ENCODE measurements around the gene LRMDA. TPM values are rescaled to one million over a fixed set of nuclear protein-coding genes. Genes with fewer than 3 reads are reported as not detected.

Gene LRMDA
- total and polyA plus RNA-seq, 4 donors, result 12.1 to 40.8 (median 21.6) TPM

DNA sequence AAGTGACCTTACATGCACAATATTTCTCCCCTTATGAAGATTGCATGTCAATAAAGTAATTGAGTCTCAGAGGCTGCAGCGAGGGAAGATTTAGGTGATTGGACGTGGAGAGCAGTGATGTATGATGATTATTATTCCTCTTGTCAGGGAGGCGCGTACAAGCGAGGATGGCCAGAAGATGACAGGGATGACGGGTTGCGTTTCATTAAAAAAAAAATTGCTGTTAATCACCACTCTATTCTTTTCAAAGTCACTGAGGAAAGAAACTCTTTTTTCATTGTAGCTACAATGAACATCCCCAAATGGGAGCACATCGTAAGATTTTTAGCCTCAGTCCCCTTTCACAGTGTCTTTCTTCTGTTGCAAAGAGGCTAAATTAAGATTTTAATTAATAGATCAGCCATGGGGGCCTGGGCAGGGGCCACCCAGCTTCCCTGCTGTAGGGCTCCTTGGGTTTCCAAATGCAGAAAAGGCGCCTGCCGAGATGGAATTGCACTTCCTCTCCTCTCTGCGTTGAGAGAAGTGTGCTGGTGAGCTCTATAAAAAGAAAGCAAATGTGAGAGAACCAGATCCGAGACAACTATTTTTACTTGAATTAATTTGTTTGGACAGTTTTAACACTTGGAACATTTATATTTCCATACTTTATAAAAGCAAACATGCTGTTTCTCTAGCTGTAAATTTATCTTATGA is 998.1 kb downstream of the LRMDA start:
- WGBS, 2 donors, result 69 to 75% methylated on average over 12 of the region's 12 CpGs
- DNase-seq (peak in 2 of 3 donors; percentile 55 to 62), ATAC-seq (ENCODE audit: insufficient read depth, low FRiP score) (no peak)
- peaks cover 0 to 2% (median 0%) of the 10 kb centered on the region in 4 donors for H3K36me3 ChIP-seq (ENCODE audit: control insufficient read depth in 4 of 4, insufficient read depth in 4 of 4, low read length in 4 of 4)
- peaks cover 5 to 21% (median 9%) of the 10 kb centered on the region in 5 donors for H3K4me1 ChIP-seq (ENCODE audit: control insufficient read depth in 5 of 5, insufficient read depth in 5 of 5, low read length in 5 of 5)
- H3K4me3 ChIP-seq, result no peak overlapping the region
- no peaks in the 10 kb centered on the region for H3K9me3 ChIP-seq (ENCODE audit: control insufficient read depth in 4 of 4, insufficient read depth in 3 of 4, low read length in 3 of 4)
- peak overlapping the region; percentile 13 to 38 for H3K9ac ChIP-seq (ENCODE audit: insufficient read depth in 1 of 2, low read length in 2 of 2)
- TF ChIP-seq, protein P1, sequence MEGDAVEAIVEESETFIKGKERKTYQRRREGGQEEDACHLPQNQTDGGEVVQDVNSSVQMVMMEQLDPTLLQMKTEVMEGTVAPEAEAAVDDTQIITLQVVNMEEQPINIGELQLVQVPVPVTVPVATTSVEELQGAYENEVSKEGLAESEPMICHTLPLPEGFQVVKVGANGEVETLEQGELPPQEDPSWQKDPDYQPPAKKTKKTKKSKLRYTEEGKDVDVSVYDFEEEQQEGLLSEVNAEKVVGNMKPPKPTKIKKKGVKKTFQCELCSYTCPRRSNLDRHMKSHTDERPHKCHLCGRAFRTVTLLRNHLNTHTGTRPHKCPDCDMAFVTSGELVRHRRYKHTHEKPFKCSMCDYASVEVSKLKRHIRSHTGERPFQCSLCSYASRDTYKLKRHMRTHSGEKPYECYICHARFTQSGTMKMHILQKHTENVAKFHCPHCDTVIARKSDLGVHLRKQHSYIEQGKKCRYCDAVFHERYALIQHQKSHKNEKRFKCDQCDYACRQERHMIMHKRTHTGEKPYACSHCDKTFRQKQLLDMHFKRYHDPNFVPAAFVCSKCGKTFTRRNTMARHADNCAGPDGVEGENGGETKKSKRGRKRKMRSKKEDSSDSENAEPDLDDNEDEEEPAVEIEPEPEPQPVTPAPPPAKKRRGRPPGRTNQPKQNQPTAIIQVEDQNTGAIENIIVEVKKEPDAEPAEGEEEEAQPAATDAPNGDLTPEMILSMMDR (IDR thresholded peaks at IDR 0.05; ENCODE audit: control extremely low read depth, extremely low read depth), result no peak
- H3K27ac ChIP-seq (ENCODE audit: low read depth in 1 of 2, low read length in 1 of 2), result peak overlapping the region; percentile 22 to 85
- H3K27me3 ChIP-seq (ENCODE audit: control insufficient read depth in 3 of 3, insufficient read depth in 3 of 3, low read length in 2 of 3), result no peaks in the 10 kb centered on the region

DNA sequence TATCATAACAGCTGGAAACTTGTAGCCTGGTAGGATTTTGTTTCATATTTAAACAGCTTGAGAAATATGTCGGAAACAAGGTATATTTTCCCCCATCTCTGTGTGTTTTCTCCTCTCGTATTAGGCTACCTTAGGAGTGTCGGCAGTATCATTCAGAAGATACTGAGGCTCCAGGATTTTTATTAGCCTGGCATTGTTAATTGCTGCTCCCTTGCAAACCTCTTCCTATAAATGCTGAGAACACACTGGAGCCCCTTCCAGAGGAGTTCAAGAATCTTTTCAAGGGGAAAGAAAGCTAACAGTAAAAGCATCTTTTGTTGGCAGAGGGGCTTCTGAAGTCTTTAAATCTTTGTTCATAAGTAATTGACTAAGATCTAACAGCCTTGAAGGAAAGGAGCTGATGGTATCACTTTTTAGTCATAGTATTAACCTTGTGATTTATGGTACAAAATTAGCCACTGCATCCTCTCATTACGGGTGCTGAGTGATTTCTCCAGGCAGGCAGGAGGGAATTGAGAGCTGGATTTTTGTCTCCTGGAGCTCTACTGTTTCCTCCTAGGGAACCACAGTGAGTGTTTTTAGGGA is 998.7 kb downstream of the LRMDA start:
- H3K4me1 ChIP-seq (ENCODE audit: control insufficient read depth in 5 of 5, insufficient read depth in 5 of 5, low read length in 5 of 5), result peaks cover 5 to 21% (median 9%) of the 10 kb centered on the region in 5 donors
- peak overlapping the region in 1 of 2 donors; percentile 85 for H3K27ac ChIP-seq (ENCODE audit: low read depth in 1 of 2, low read length in 1 of 2)
- H3K27me3 ChIP-seq (ENCODE audit: control insufficient read depth in 3 of 3, insufficient read depth in 3 of 3, low read length in 2 of 3), result no peaks in the 10 kb centered on the region
- DNase-seq, result peak in 2 of 3 donors; percentile 43 to 59
- H3K9me3 ChIP-seq (ENCODE audit: control insufficient read depth in 4 of 4, insufficient read depth in 3 of 4, low read length in 3 of 4), result no peaks in the 10 kb centered on the region
- WGBS, 2 donors, result 50 to 54% methylated on average over 4 of the region's 4 CpGs
- peaks cover 0 to 3% (median 0%) of the 10 kb centered on the region in 4 donors for H3K36me3 ChIP-seq (ENCODE audit: control insufficient read depth in 4 of 4, insufficient read depth in 4 of 4, low read length in 4 of 4)
- peak overlapping the region; percentile 13 to 38 for H3K9ac ChIP-seq (ENCODE audit: insufficient read depth in 1 of 2, low read length in 2 of 2)
- no peak for ATAC-seq (ENCODE audit: insufficient read depth, low FRiP score)
- TF ChIP-seq, protein P1 (IDR thresholded peaks at IDR 0.05; ENCODE audit: control extremely low read depth, extremely low read depth), result no peak
- H3K4me3 ChIP-seq, result no peak overlapping the region

DNA sequence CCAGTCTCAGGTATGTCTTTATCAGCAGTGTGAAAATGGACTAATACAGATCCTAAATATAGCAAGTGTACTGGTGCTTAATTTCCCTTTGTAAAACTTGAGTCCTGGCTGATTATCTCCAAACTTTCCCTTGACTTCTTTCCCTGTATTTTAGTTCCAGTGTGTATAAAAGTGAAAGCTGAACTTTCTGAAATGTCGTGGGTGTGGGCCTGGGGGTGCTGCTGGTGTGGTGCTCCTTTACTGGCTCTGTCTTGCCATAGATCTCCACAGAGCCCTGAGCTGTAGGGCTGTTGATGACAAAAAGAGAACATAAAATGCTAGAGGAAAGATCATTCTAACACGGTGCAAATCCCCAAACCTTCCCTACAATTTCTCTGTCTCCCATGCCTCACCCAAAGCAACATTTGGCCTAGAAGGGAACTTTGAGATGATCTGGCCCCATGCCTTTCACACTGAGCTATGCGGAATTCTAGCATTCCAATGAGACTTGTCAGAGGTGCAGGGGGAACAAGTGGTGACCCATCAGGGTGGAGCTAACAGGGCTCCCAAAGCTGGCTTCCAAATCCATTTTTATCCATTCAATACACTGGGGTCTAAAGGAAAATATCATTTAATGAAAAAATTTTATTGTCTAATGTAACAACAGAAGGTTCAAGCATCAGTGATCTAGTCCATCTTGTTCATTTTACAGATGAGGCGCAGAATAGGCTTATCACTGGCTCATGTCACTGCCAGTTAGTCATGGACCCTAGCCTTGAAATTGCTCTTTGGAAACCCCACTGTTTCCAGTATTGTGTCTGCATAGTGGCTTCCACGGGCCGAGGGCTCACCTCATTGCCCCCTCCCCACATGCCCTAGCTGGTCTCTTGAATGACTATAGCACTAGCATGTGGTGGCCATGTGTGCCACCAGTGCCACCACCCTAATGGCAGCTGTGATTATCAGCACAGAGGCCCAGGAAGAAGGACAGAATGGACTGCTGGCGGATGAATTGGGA is 1000.9 kb downstream of the LRMDA start:
- peak overlapping the region; percentile 81 to 85 for H3K27ac ChIP-seq (ENCODE audit: low read depth in 1 of 2, low read length in 1 of 2)
- peak; percentile 71 for ATAC-seq (ENCODE audit: insufficient read depth, low FRiP score)
- H3K4me1 ChIP-seq (ENCODE audit: control insufficient read depth in 5 of 5, insufficient read depth in 5 of 5, low read length in 5 of 5), result peaks cover 5 to 33% (median 9%) of the 10 kb centered on the region in 5 donors
- no peak for DNase-seq
- H3K9me3 ChIP-seq (ENCODE audit: control insufficient read depth in 4 of 4, insufficient read depth in 3 of 4, low read length in 3 of 4), result no peaks in the 10 kb centered on the region
- H3K27me3 ChIP-seq (ENCODE audit: control insufficient read depth in 3 of 3, insufficient read depth in 3 of 3, low read length in 2 of 3), result no peaks in the 10 kb centered on the region
- H3K36me3 ChIP-seq (ENCODE audit: control insufficient read depth in 4 of 4, insufficient read depth in 4 of 4, low read length in 4 of 4), result peaks cover 0 to 3% (median 0%) of the 10 kb centered on the region in 4 donors
- TF ChIP-seq, protein P1 (IDR thresholded peaks at IDR 0.05; ENCODE audit: control extremely low read depth, extremely low read depth), result no peak
- no peak overlapping the region for H3K9ac ChIP-seq (ENCODE audit: insufficient read depth in 1 of 2, low read length in 2 of 2)
- WGBS, 2 donors, result 79 to 89% methylated on average over 7 of the region's 7 CpGs
- H3K4me3 ChIP-seq, result no peak overlapping the region

Data from lung (tissue), 12 donors.